Right kidney (tissue), 1 donor: Measurements from ENCODE around the gene AMIGO3.
"Not testable (repeated sequence)": the region's sequence is repeated elsewhere in the genome, so short reads cannot be mapped to it uniquely, and the experiment has no call there.

Experiments
- DNase-seq: peaks from one replicate; pipeline ENCODE4 v3.0.0-alpha.2; 2016

AMIGO3 gene

GRCh38 chr3:49688338-49689045 is 31.0 kb downstream of the AMIGO3 start:
- DNase-seq = peak; percentile 40

DNA sequence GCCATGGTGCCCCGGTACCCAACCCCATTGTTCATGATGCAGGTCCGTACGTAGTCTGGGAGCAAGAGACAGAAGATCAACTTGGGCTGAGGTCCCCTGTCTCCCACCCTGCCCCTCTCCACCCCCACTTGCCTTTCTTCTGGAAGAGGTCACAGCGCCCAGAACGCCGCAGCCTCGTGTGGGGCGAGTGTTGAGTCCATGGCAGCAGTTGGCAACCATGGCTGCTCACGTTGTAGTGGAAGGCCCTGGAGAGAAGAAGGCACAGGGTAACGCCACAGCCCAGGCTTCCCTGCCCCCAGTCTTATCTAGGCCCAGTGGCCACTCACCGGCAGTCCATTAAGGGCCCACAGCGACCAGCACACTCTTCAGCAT is 32.1 kb downstream of the AMIGO3 start:
- not testable (repeated sequence) for DNase-seq

- DNase-seq = peak; percentile 78
Measured at GRCh38 chr3:49686769-49687423, 32.6 kb downstream of the AMIGO3 start.

DNA sequence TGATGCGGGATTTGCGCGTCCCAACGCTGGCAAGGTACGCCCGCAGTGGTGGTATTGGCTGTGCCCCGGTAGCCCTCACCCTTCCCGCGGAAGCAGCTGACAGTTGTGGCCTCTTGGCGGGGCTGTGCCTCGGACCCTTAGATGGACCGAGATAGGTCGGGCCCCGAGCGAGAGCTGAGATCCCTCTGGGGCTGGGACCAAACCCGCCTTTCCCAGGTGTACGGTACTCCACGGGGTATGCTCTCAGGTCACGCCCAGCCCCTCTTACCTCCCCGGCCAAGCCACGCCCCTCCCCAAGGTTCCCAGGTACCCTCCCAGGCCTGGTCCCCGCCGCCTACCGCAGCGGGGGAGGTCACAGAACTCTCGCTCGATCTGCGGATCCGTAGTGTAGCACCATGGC is 33.1 kb downstream of the AMIGO3 start:
- DNase-seq = peak; percentile 73

DNA sequence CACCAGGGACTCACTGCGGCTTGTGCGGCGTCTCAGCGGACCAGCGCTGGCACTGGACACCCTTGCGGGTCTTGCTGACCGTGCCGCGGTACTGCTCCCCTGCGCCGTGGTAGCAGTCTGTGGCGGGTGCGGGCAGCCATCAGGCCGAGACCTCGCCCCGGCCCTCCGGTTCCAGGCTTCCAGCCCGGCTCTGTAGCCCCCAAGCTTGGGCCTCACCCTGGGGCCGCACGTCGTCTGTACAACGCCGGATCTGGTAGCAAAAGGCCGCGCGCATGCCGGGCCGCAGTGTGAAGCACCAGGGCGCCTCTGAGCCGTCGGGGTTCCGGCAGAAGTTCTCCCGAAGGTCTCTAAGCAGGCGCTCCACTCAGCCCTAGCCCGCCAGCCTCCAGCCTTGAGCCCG is 33.6 kb downstream of the AMIGO3 start:
- DNase-seq = not testable (repeated sequence)

DNA sequence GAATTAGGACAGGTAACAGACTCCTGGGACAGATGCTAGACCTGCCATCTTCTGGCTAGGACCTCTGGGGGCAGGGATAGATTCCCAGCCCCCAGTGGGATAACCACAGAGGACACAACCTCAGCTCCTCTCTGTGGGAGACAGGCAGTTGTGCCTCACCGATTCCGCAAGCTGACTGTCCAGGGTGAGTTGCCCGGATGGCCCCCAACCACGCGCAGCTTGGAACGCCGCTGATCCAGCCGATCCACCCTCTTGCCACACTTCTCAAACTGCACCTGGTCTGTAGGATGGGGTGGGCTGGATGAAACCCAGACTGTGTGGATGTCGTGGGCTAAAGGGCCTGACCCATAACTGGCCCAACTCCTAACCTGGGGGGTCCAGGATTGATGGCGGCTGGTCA is 34.4 kb downstream of the AMIGO3 start:
- DNase-seq = not testable (repeated sequence)

DNA sequence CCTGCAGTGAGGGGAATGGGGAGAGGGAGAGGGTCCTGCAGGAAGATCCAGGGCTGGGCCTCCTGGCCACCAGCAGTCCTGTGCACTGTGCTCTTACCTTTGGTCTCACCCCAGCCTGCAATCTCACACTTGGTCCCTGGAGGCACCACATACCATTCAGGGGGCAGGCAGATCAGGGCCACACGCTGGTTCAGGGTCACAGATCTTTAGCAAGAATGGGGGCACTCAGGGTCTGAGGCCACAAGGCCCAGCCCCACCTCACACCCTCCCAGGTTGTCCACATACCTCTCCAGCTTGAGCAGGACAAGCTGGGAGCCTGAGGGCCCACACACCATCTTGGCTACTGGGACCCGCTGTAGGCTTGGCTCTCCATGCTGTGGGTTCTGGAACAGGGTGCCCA is 35.0 kb downstream of the AMIGO3 start:
- DNase-seq = not testable (repeated sequence)

GRCh38 chr3:49683162-49683561 is 36.3 kb downstream of the AMIGO3 start:
- no peak for DNase-seq

DNA sequence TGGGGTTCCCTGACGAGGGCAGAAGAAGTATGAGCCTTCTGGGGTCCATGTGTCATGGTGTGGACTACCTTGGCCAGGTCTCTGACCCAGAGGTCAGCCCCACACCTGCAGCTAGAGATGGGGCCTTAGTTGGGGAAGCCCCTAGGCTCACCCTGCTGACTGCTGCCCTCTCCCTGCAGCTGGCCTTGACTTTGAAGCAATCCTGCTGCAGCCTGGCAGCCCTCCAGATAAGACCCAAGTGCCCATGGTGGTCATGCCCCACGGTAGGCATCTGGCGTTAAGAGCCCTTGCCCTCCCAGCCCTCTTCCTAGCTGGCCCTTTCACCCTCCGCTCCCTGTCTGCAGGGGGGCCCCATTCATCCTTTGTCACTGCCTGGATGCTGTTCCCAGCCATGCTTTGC is 37.9 kb downstream of the AMIGO3 start:
- no peak for DNase-seq

DNA sequence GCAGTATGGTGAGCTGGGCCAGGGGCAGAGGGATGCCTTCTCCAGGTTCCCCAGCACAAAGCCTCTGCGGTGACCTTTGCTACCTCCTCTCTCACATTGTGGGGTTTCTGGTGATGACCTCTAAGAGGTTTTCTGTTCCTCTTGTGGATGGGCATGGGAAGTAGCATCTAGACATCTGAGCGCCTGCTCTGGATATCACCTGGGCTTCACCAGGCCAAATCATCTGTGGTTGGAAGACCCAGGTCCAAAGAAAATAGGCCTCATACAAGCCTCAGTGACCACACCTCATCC is 38.3 kb downstream of the AMIGO3 start:
- no peak for DNase-seq

DNA sequence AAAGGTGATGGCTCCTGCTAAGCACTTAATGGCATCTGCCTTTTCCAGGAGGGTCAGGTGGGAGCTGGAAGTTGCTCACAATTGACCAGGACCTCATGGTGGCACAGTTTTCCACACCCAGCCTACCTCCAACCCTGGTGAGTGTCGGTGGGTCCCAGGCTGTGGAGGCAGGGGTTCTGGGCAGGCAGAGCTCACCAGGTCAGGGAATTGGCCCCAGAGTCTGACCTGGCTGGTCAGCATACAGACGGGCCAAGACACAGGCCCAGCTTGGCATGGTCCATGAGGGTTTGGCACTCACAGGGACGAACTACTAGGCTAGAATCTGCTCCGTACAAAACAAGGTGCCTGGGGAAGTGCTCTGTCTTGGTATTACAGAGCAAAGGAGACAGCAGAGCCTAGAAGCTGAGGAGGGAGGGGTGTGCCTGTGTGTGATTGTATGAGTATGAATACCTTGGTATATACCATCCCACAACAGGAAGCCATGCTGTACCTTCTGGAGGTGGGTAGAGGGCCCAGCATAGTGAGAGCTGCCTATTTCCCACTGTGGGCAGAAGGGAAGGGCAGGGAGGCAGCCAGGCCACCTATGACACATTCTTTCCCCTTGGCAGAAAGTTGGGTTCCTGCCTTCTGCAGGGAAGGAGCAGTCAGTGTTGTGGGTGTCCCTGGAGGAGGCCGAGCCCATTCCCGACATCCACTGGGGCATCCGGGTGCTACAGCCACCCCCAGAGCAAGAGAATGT is 38.8 kb downstream of the AMIGO3 start:
- no peak for DNase-seq

DNA sequence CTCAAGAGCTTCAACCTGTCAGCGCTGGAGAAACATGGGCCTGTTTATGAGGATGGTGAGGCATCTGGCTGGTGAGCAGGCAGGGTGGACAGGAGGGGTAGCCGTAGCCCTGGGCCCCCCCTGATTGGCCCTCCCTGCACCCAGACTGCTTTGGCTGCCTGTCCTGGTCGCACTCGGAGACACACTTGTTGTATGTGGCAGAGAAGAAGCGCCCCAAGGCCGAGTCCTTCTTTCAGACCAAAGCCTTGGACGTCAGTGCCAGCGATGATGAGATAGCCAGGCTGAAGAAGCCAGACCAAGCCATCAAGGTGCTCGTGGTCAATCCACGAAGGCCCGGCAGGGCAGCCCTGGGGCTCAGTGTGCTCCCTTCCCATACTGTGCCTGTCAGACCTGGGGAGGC is 43.6 kb downstream of the AMIGO3 start:
- DNase-seq = no peak

- no peak for DNase-seq
Measured at GRCh38 chr3:49674497-49674983, 44.9 kb downstream of the AMIGO3 start.

- DNase-seq = peak; percentile 96
Measured at GRCh38 chr3:49673715-49674496, 45.6 kb downstream of the AMIGO3 start, which contains the start of gene APEH. APEH (plus strand) TSS chr3:49674351; CDS start chr3:49674402, 51 bp downstream.

GRCh38 chr3:49673121-49673714 is 46.3 kb downstream of the AMIGO3 start:
- DNase-seq = no peak

- peak; percentile 70 for DNase-seq
Measured at GRCh38 chr3:49671291-49672288, 47.9 kb downstream of the AMIGO3 start.

DNA sequence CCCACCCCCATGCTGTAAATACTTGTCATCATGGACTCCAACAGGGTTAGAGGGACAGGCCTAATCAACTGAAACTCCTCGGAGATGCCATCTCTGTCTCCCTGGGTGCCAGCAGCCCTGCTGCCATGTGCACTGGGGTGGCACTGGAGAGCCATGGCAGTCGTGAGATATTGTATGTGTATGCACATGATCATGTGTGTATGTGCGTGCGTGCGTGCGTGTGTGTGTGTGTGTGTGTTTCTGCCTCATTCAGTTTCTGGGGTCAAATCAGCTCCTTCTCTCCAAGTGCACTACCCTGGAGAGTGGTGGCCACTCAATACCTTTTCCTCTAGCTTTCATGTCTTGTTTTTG is 48.6 kb downstream of the AMIGO3 start:
- DNase-seq = no peak

DNA sequence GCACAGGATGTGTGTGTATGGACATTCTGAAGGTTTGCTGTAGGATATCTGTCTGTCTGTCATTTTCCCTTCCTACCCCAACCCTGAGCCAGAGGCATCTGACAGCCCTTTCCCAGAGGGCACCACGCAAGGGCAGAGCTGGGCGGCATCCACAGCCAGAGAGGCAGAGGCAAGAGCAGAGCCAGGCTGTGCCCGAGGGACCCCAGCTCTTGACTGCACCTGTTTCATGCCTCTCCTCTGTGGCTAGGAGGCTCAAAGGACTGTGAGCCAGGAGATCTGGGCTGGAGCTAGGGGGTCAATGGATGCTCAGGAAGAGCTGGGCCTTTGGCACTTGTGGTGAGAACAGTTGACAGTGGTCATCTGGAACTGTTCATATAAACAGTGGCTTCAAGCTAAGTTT is 50.1 kb downstream of the AMIGO3 start:
- no peak for DNase-seq

- no peak for DNase-seq
Measured at GRCh38 chr3:49668861-49669260, 50.6 kb downstream of the AMIGO3 start.

- DNase-seq = no peak
Measured at GRCh38 chr3:49668414-49668797, 51.1 kb downstream of the AMIGO3 start.
